ENCODE results near the gene LPP. TPM values are rescaled to one million over a fixed set of nuclear protein-coding genes. Genes with fewer than 3 reads are reported as not detected.

LPP gene
- total RNA-seq, 1 experiment from 2014 or later: 264 TPM

- Mint-ChIP-seq H3K36me3 (ENCODE audit: insufficient read depth, unreplicated experiment) (no peaks in the 10 kb centered on the region), H3K27me3 (ENCODE audit: unreplicated experiment) (no peaks in the 10 kb centered on the region), H3K27ac (ENCODE audit: unreplicated experiment) (no peak overlapping the region), H3K4me1 (ENCODE audit: low read depth, unreplicated experiment) (peaks cover 6% of the 10 kb centered on the region), H3K9me3 (ENCODE audit: low read depth, unreplicated experiment) (no peaks in the 10 kb centered on the region), H3K4me3 (ENCODE audit: low read depth, unreplicated experiment) (no peak overlapping the region)
- CTCF ChIA-PET: interaction anchor here (0.6 to 0.9 kb wide), 2 partner anchors 120 to 183 kb away, joined by 3 read pairs; no protein-coding TSS in a partner anchor
- no TSS peak for BruUV-seq (replicated peaks)
- intact Hi-C loops (cut with micrococcal nuclease; ENCODE audit: unreplicated experiment): no loop called here
- no peak for TF ChIP-seq CTCF (IDR thresholded peaks at IDR 0.05; ENCODE audit: unreplicated experiment)
- DNase-seq: no peak
Observed at GRCh38 chr3:188415196-188415595, 261.2 kb downstream of the LPP start.

GRCh38 chr3:188416041-188416440 lies 262.1 kb downstream of the LPP start:
- H3K9me3 Mint-ChIP-seq (ENCODE audit: low read depth, unreplicated experiment): no peaks in the 10 kb centered on the region
- no peak for DNase-seq

GRCh38 chr3:188417271-188417696 lies 263.3 kb downstream of the LPP start:
- intact Hi-C loops (cut with micrococcal nuclease; ENCODE audit: unreplicated experiment): no loop called here

More at GRCh38 chr3:188416041-188416440, 262.1 kb downstream of the LPP start:
- H3K4me3 Mint-ChIP-seq (ENCODE audit: low read depth, unreplicated experiment): no peak overlapping the region
- no peaks in the 10 kb centered on the region for H3K27me3 Mint-ChIP-seq (ENCODE audit: unreplicated experiment)
- TF ChIP-seq CTCF (IDR thresholded peaks at IDR 0.05; ENCODE audit: unreplicated experiment): no peak
- CTCF ChIA-PET: interaction anchor here (0.9 kb wide), 1 partner anchor 121 kb away, joined by 3 read pairs; no protein-coding TSS in a partner anchor
- H3K4me1 Mint-ChIP-seq (ENCODE audit: low read depth, unreplicated experiment): peaks cover 6% of the 10 kb centered on the region
- no TSS peak for BruUV-seq (replicated peaks)
- intact Hi-C loops (cut with micrococcal nuclease; ENCODE audit: unreplicated experiment): no loop called here
- no peaks in the 10 kb centered on the region for H3K36me3 Mint-ChIP-seq (ENCODE audit: insufficient read depth, unreplicated experiment)
- H3K27ac Mint-ChIP-seq (ENCODE audit: unreplicated experiment): no peak overlapping the region

GRCh38 chr3:188417766-188418165 lies 263.8 kb downstream of the LPP start:
- BruUV-seq (replicated peaks): no TSS peak
- no peak overlapping the region for H3K4me3 Mint-ChIP-seq (ENCODE audit: low read depth, unreplicated experiment)
- peaks cover 6% of the 10 kb centered on the region for H3K4me1 Mint-ChIP-seq (ENCODE audit: low read depth, unreplicated experiment)
- no peak for DNase-seq
- CTCF ChIA-PET: no interaction called here
- no peaks in the 10 kb centered on the region for H3K27me3 Mint-ChIP-seq (ENCODE audit: unreplicated experiment)
- no peak overlapping the region for H3K27ac Mint-ChIP-seq (ENCODE audit: unreplicated experiment)
- no peak for TF ChIP-seq CTCF (IDR thresholded peaks at IDR 0.05; ENCODE audit: unreplicated experiment)
- no peaks in the 10 kb centered on the region for H3K36me3 Mint-ChIP-seq (ENCODE audit: insufficient read depth, unreplicated experiment)
- no peaks in the 10 kb centered on the region for H3K9me3 Mint-ChIP-seq (ENCODE audit: low read depth, unreplicated experiment)
- intact Hi-C loops (cut with micrococcal nuclease; ENCODE audit: unreplicated experiment): no loop called here

More at GRCh38 chr3:188417271-188417696, 263.3 kb downstream of the LPP start:
- H3K9me3 Mint-ChIP-seq (ENCODE audit: low read depth, unreplicated experiment): no peaks in the 10 kb centered on the region
- peaks cover 6% of the 10 kb centered on the region for H3K4me1 Mint-ChIP-seq (ENCODE audit: low read depth, unreplicated experiment)
- H3K27ac Mint-ChIP-seq (ENCODE audit: unreplicated experiment): no peak overlapping the region
- H3K36me3 Mint-ChIP-seq (ENCODE audit: insufficient read depth, unreplicated experiment): no peaks in the 10 kb centered on the region
- H3K27me3 Mint-ChIP-seq (ENCODE audit: unreplicated experiment): no peaks in the 10 kb centered on the region
- CTCF ChIA-PET: no interaction called here
- TF ChIP-seq CTCF (IDR thresholded peaks at IDR 0.05; ENCODE audit: unreplicated experiment): no peak
- BruUV-seq (replicated peaks): no TSS peak
- H3K4me3 Mint-ChIP-seq (ENCODE audit: low read depth, unreplicated experiment): no peak overlapping the region
- no peak for DNase-seq
